IMR-90 (cell line): ENCODE measurements around the gene CPA3. TPM values are rescaled to one million over a fixed set of nuclear protein-coding genes. Genes with fewer than 3 reads are reported as not detected.

Source experiments
- ATAC-seq: fragments of 200-7000 bp; cut with Tn5 transposase; 2 replicates; pipeline ENCODE4 v1.9.1; 2020; ENCODE audit warnings: low read depth, mild to moderate bottlenecking, moderate library complexity
- BruUV-seq: library from RNA; stranded (reverse); fragments of 400-500 nt; replicated peaks from 2 replicates; lab custom pipeline; 2021; lab: Mats Ljungman, UMichigan
- CTCF ChIA-PET: fragments of 300-600 bp; formaldehyde crosslinking; extraction: SDS; loops from one replicate; lab custom pipeline; 2021; ENCODE audit warnings: antibody characterized with exemption; lab: Yijun Ruan, JAX
- POLR2A ChIA-PET: fragments of 300-600 bp; sonication (Branson Sonifier 250); formaldehyde crosslinking; loops from one replicate; lab custom pipeline; 2022; ENCODE audit warnings: antibody characterized with exemption; ENCODE audit not compliant: unreplicated experiment; lab: Charles Lee
- DNase-seq: peaks from one replicate; pipeline ENCODE4 v3.0.0; 2013
- H2AFZ ChIP-seq: replicated peaks from 2 replicates; pipeline ENCODE3; 2013; ENCODE audit warnings: low read length, mild to moderate bottlenecking; ENCODE audit not compliant: poor library complexity
- H2AK5ac ChIP-seq: 2 replicates; pipeline ENCODE4 v1.6.1; 2013; ENCODE audit warnings: low read depth, low read length, inconsistent platforms
- H2AK9ac ChIP-seq: replicated peaks from 2 replicates; pipeline ENCODE3; 2013; ENCODE audit warnings: mild to moderate bottlenecking, low read depth, low read length, moderate library complexity; ENCODE audit not compliant: poor library complexity
- H2BK120ac ChIP-seq: 2 replicates; pipeline ENCODE4 v1.6.1; 2013; ENCODE audit warnings: low read depth, low read length, inconsistent platforms
- H2BK15ac ChIP-seq: 3 replicates; pipeline ENCODE4 v1.6.1; 2013; ENCODE audit warnings: low read depth, low read length, inconsistent platforms
- H2BK20ac ChIP-seq: 2 replicates; pipeline ENCODE4 v1.6.1; 2013; ENCODE audit warnings: low read depth, mild to moderate bottlenecking, inconsistent platforms, low read length, moderate library complexity
- H2BK5ac ChIP-seq: 2 replicates; pipeline ENCODE4 v1.6.1; 2013; ENCODE audit warnings: mild to moderate bottlenecking, low read depth, low read length, inconsistent platforms; ENCODE audit not compliant: poor library complexity, severe bottlenecking
- H3K14ac ChIP-seq: replicated peaks from 2 replicates; pipeline ENCODE4 v1.6.1; 2013; ENCODE audit warnings: low read depth, low read length, inconsistent platforms
- H3K18ac ChIP-seq: 2 replicates; pipeline ENCODE4 v1.6.1; 2013; ENCODE audit warnings: low read depth, low read length, control low read depth
- H3K23ac ChIP-seq: 2 replicates; pipeline ENCODE4 v1.6.1; 2013; ENCODE audit warnings: low read depth, low read length, inconsistent platforms
- H3K27ac ChIP-seq: 2 replicates; pipeline ENCODE4 v1.5.1; 2013; ENCODE audit warnings: mild to moderate bottlenecking, control low read depth, low read length; ENCODE audit not compliant: insufficient read depth
- H3K27me3 ChIP-seq: 2 replicates; pipeline ENCODE4 v1.6.1; 2013; ENCODE audit warnings: low read length; ENCODE audit not compliant: control insufficient read depth, insufficient read depth
- H3K36me3 ChIP-seq: 2 replicates; pipeline ENCODE4 v1.6.1; 2013; ENCODE audit warnings: low read length, mixed read lengths; ENCODE audit not compliant: control insufficient read depth, insufficient read depth
- H3K4ac ChIP-seq: 2 replicates; pipeline ENCODE4 v1.6.1; 2013; ENCODE audit warnings: low read depth, low read length, inconsistent platforms
- H3K4me1 ChIP-seq: 2 replicates; pipeline ENCODE4 v1.6.1; 2013; ENCODE audit warnings: low read length, mixed read lengths; ENCODE audit not compliant: control insufficient read depth, insufficient read depth
- H3K4me2 ChIP-seq: 2 replicates; pipeline ENCODE4 v1.6.1; 2013; ENCODE audit warnings: low read depth, mild to moderate bottlenecking, control low read depth, low read length, moderate library complexity
- H3K4me3 ChIP-seq: 2 replicates; pipeline ENCODE4 v1.5.1; 2013; ENCODE audit warnings: low read depth, mild to moderate bottlenecking, control low read depth, low read length, moderate library complexity; ENCODE audit not compliant: insufficient read depth
- H3K56ac ChIP-seq: 2 replicates; pipeline ENCODE4 v1.6.1; 2013; ENCODE audit warnings: low read length, inconsistent platforms; ENCODE audit not compliant: insufficient read depth; ENCODE audit errors: extremely low read depth
- H3K79me1 ChIP-seq, 2 experiments: 2 replicates each; pipeline ENCODE4 v1.6.1; 2013; ENCODE audit warnings: low read length in 2 of 2, inconsistent platforms in 1 of 2, low read depth in 1 of 2
- H3K9ac ChIP-seq: 2 replicates; pipeline ENCODE4 v1.6.1; 2013; ENCODE audit warnings: low read depth, low read length, control low read depth
- H3K9me1 ChIP-seq: 2 replicates; pipeline ENCODE4 v1.6.1; 2013; ENCODE audit warnings: low read length, inconsistent platforms; ENCODE audit not compliant: insufficient read depth
- H3K9me3 ChIP-seq: 2 replicates; pipeline ENCODE4 v1.6.1; 2013; ENCODE audit warnings: low read length; ENCODE audit not compliant: control insufficient read depth, insufficient read depth
- H4K20me1 ChIP-seq: 2 replicates; pipeline ENCODE4 v1.6.1; 2013; ENCODE audit warnings: low read length, inconsistent platforms; ENCODE audit not compliant: insufficient read depth
- H4K5ac ChIP-seq: 2 replicates; pipeline ENCODE4 v1.6.1; 2013; ENCODE audit warnings: mild to moderate bottlenecking, low read depth, low read length, control low read depth
- H4K8ac ChIP-seq, 2 experiments: 2 replicates each; pipeline ENCODE4 v1.6.1; 2013; ENCODE audit warnings: low read depth in 2 of 2, low read length in 2 of 2, control low read depth in 1 of 2, inconsistent platforms in 1 of 2
- H4K91ac ChIP-seq: 2 replicates; pipeline ENCODE4 v1.6.1; 2013; ENCODE audit warnings: low read depth, low read length, inconsistent platforms; ENCODE audit not compliant: insufficient read depth
- BHLHE40 ChIP-seq: fragments of 150-350 bp; IDR thresholded peaks from 2 replicates; pipeline ENCODE4 v1.6.1; 2016; ENCODE audit warnings: mild to moderate bottlenecking, low read depth, low read length
- CEBPB ChIP-seq: IDR thresholded peaks from 2 replicates; pipeline ENCODE4 v1.6.1; 2012; ENCODE audit warnings: low read depth, low read length, improper control_type of control experiment
- CHD1 ChIP-seq: IDR thresholded peaks from 2 replicates; pipeline ENCODE4 v1.6.1; 2012; ENCODE audit warnings: low read depth, low read length, improper control_type of control experiment
- FOS ChIP-seq: fragments of 150-350 bp; IDR thresholded peaks from 2 replicates; pipeline ENCODE4 v1.6.1; 2016; ENCODE audit warnings: low read depth, low read length
- MXI1 ChIP-seq: IDR thresholded peaks from 2 replicates; pipeline ENCODE4 v1.6.1; 2012; ENCODE audit warnings: low read depth, mild to moderate bottlenecking, low read length, moderate library complexity, borderline replicate concordance
- RFX5 ChIP-seq: IDR thresholded peaks from 2 replicates; pipeline ENCODE4 v1.8.0; 2012; ENCODE audit warnings: low read depth, mild to moderate bottlenecking, low read length, moderate library complexity
- SMC3 ChIP-seq: fragments of 150-350 bp; IDR thresholded peaks from 2 replicates; pipeline ENCODE4 v1.6.1; 2016; ENCODE audit warnings: low read depth, mild to moderate bottlenecking, antibody characterized with exemption, low read length, moderate library complexity
- WGBS, 2 experiments: methylation state at CpG; one replicate each; pipeline versions ENCODE4 v1.1.5 to v1.1.7; 2013; ENCODE audit warnings: missing lambda C conversion rate in 2 of 2; ENCODE audit not compliant: insufficient read length in 1 of 2; ENCODE audit errors: extremely low coverage in 2 of 2; 5-methylcytosine and 5-hydroxymethylcytosine counted together
- dilution Hi-C: fragments of 300-500 bp; cut with HindIII; formaldehyde crosslinking; loops from one replicate; pipeline ENCODE4 v1.14.3; 2018; ENCODE audit warnings: low sequenced_read_pairs; ENCODE audit not compliant: unreplicated experiment
- in situ Hi-C: fragments of 300-500 bp; cut with MboI; formaldehyde crosslinking; loops from 3 replicates; pipeline ENCODE4 v1.14.3; 2019; ENCODE audit warnings: low sequenced_read_pairs, inconsistent platforms, mixed read lengths
- intact Hi-C: fragments of 100-400 bp; cut with micrococcal nuclease; formaldehyde crosslinking; loops from 2 replicates; pipeline ENCODE4 v1.10.0; 2022
- polyA plus RNA-seq, 3 experiments: library from polyadenylated mRNA; depleted of rRNA; stranded (reverse); fragments of >200 nt; gene quantifications; 2 replicates each; pipeline ENCODE4 v1.2.3, GENCODE V29; 2012; ENCODE audit warnings: low replicate concordance in 1 of 3
- total RNA-seq: library from RNA; depleted of rRNA; stranded (reverse); fragments of >200 nt; gene quantifications from 2 replicates; pipeline ENCODE4 v1.2.3, GENCODE V29; 2012
- TF ChIP-seq, protein P1 (sequence below): fragments of 150-350 bp; IDR thresholded peaks from 2 replicates; pipeline ENCODE4 v1.6.1; 2016; ENCODE audit warnings: low read depth, mild to moderate bottlenecking, low read length, moderate library complexity, borderline replicate concordance
- TF ChIP-seq, protein P2 (sequence below): fragments of 150-350 bp; IDR thresholded peaks from 2 replicates; pipeline ENCODE4 v1.6.1; 2017; ENCODE audit warnings: mild to moderate bottlenecking, antibody characterized with exemption, low read length, low read depth
- TF ChIP-seq, protein P3 (sequence below): conservative IDR thresholded peaks from 2 replicates; pipeline ENCODE4 v1.5.1; 2012; ENCODE audit warnings: mild to moderate bottlenecking, low read depth, low read length, improper control_type of control experiment

Gene CPA3
- total and polyA plus RNA-seq, 2 of the 4 experiments (the other 2 are of a cell fraction), result 0.07 TPM; not detected in 1

DNA sequence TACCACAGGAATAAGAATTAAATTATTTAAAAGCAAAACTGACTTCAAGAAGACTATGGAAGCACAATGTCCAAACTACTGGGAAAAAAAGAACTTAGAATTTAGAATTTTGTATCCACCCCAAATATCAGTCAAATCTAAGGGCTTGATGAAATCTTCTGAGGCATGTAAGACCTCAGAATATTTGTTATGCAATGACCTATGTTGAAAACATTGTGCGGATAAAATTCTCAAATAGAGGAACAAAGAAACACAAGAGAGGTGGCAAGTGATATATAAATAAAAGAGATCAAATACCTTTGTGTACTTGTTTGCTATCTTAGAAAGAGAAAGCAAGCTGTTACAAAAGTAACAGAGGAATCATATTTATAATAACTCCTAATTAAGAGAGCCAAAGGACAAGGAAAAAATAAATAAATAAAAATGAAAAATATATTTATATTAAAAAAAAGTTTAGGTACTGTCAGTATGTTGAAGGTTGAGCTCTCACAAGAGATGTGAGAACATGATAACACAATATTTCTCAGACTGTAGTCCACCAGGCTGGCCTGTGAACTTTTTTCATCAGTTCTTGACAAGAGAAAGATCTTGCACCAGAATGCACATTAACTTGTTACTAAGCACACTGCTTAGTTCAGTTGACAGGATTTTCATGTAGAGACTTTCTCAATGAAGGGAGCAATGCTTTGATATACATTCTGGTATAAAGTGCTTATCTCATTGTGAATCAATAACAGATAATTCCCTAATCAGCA lies 50.0 kb downstream of the CPA3 start:
- H2BK120ac ChIP-seq, result no peak overlapping the region
- no peaks in the 10 kb centered on the region for H3K9me3 ChIP-seq
- H3K9me1 ChIP-seq, result no peaks in the 10 kb centered on the region
- H3K4me3 ChIP-seq, result no peak overlapping the region
- no peak overlapping the region for H2AK5ac ChIP-seq
- no peak overlapping the region for H3K4ac ChIP-seq
- no peak overlapping the region for H4K91ac ChIP-seq
- H3K4me2 ChIP-seq, result no peak overlapping the region
- no peak overlapping the region for H4K8ac ChIP-seq
- no peak overlapping the region for H3K56ac ChIP-seq
- H2BK20ac ChIP-seq, result no peak overlapping the region
- POLR2A ChIA-PET, result no interaction called here
- H3K18ac ChIP-seq, result no peak overlapping the region
- H4K20me1 ChIP-seq, result no peaks in the 10 kb centered on the region
- H4K5ac ChIP-seq, result no peak overlapping the region
- CTCF ChIA-PET, result interaction anchor here (0.8 kb wide), 1 partner anchor 37 kb away, joined by 3 read pairs; no protein-coding TSS in a partner anchor
- H2BK15ac ChIP-seq, result no peak overlapping the region
- no peak overlapping the region for H3K23ac ChIP-seq
- H3K27me3 ChIP-seq, result no peaks in the 10 kb centered on the region
- no CpG with 5 or more reads among the region's 1 CpG for WGBS, 2 experiments
- H2BK5ac ChIP-seq, result no peak overlapping the region
- no peak overlapping the region for H2AK9ac ChIP-seq
- no peaks in the 10 kb centered on the region for H3K79me1 ChIP-seq
- in situ Hi-C loops (no loop called here), dilution Hi-C loops (no loop called here), intact Hi-C loops (no loop called here)
- no peak for DNase-seq
- H3K9ac ChIP-seq, result no peak overlapping the region
- BruUV-seq, result no TSS peak
- TF ChIP-seq CHD1 (no peak), FOS (no peak), RFX5 (no peak), CEBPB (no peak), MXI1 (no peak), SMC3 (no peak), BHLHE40 (no peak)
- TF ChIP-seq, protein P1, sequence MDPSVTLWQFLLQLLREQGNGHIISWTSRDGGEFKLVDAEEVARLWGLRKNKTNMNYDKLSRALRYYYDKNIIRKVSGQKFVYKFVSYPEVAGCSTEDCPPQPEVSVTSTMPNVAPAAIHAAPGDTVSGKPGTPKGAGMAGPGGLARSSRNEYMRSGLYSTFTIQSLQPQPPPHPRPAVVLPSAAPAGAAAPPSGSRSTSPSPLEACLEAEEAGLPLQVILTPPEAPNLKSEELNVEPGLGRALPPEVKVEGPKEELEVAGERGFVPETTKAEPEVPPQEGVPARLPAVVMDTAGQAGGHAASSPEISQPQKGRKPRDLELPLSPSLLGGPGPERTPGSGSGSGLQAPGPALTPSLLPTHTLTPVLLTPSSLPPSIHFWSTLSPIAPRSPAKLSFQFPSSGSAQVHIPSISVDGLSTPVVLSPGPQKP, result no peak
- TF ChIP-seq, protein P2, sequence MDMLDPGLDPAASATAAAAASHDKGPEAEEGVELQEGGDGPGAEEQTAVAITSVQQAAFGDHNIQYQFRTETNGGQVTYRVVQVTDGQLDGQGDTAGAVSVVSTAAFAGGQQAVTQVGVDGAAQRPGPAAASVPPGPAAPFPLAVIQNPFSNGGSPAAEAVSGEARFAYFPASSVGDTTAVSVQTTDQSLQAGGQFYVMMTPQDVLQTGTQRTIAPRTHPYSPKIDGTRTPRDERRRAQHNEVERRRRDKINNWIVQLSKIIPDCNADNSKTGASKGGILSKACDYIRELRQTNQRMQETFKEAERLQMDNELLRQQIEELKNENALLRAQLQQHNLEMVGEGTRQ, result no peak
- TF ChIP-seq, protein P3, sequence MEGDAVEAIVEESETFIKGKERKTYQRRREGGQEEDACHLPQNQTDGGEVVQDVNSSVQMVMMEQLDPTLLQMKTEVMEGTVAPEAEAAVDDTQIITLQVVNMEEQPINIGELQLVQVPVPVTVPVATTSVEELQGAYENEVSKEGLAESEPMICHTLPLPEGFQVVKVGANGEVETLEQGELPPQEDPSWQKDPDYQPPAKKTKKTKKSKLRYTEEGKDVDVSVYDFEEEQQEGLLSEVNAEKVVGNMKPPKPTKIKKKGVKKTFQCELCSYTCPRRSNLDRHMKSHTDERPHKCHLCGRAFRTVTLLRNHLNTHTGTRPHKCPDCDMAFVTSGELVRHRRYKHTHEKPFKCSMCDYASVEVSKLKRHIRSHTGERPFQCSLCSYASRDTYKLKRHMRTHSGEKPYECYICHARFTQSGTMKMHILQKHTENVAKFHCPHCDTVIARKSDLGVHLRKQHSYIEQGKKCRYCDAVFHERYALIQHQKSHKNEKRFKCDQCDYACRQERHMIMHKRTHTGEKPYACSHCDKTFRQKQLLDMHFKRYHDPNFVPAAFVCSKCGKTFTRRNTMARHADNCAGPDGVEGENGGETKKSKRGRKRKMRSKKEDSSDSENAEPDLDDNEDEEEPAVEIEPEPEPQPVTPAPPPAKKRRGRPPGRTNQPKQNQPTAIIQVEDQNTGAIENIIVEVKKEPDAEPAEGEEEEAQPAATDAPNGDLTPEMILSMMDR, result no peak
- no peak for ATAC-seq
- H2AFZ ChIP-seq, result no peak overlapping the region
- no peaks in the 10 kb centered on the region for H3K36me3 ChIP-seq
- no peak overlapping the region for H3K27ac ChIP-seq
- no peak overlapping the region for H3K14ac ChIP-seq
- no peaks in the 10 kb centered on the region for H3K4me1 ChIP-seq
